ENCODE measurements around the gene SUCLG2.

- TF ChIP-seq CTCF (IDR thresholded peaks at IDR 0.05; ENCODE audit: low read length): no peak
- no peak for TF ChIP-seq EZH2 (optimal IDR thresholded peaks at IDR 0.05; ENCODE audit: low read depth, low read length)
These were observed 76.0 kb downstream of the SUCLG2 start for GRCh38 chr3:67578416-67578815.

Measured in MM.1S (cell line).